Endodermal cell (in vitro differentiated cells): Measurements from ENCODE around the gene BLCAP. TPM values are rescaled to one million over a fixed set of nuclear protein-coding genes. Genes with fewer than 3 reads are reported as not detected.

ENCODE experiments used
- DNase-seq: peaks from one replicate; pipeline ENCODE4 v3.0.0-alpha.2; 2017
- H3K27ac ChIP-seq: 2 replicates; pipeline ENCODE4 v1.5.1; 2013; ENCODE audit warnings: mild to moderate bottlenecking, low read depth, low read length, moderate library complexity
- H3K27me3 ChIP-seq: 2 replicates; pipeline ENCODE4 v1.6.1; 2013; ENCODE audit warnings: mild to moderate bottlenecking, low read length, moderate library complexity; ENCODE audit not compliant: insufficient read depth, control insufficient read depth, poor library complexity, severe bottlenecking
- H3K36me3 ChIP-seq: 2 replicates; pipeline ENCODE4 v1.7.0; 2013; ENCODE audit warnings: mild to moderate bottlenecking, low read length, moderate library complexity; ENCODE audit not compliant: control insufficient read depth, insufficient read depth
- H3K4me1 ChIP-seq: one replicate; pipeline ENCODE4 v1.7.0; 2013; ENCODE audit warnings: low read length; ENCODE audit not compliant: control insufficient read depth, insufficient read depth
- H3K4me3 ChIP-seq: 2 replicates; pipeline ENCODE4 v1.5.1; 2013; ENCODE audit warnings: mild to moderate bottlenecking, low read length, moderate library complexity
- H3K9ac ChIP-seq: 2 replicates; pipeline ENCODE4 v1.6.1; 2013; ENCODE audit warnings: mild to moderate bottlenecking, low read length, moderate library complexity; ENCODE audit not compliant: poor library complexity, severe bottlenecking; ENCODE audit errors: extremely low read depth
- H3K9me3 ChIP-seq: 2 replicates; pipeline ENCODE4 v1.6.1; 2013; ENCODE audit warnings: mild to moderate bottlenecking, low read length, moderate library complexity; ENCODE audit not compliant: control insufficient read depth
- H3K27ac Mint-ChIP-seq: 2 replicates; pipeline ENCODE4 v1.8.0; 2020; ENCODE audit warnings: mixed read lengths
- H3K27me3 Mint-ChIP-seq: 2 replicates; pipeline ENCODE4 v1.8.0; 2021; ENCODE audit warnings: mild to moderate bottlenecking, mixed read lengths; ENCODE audit not compliant: insufficient read depth
- H3K36me3 Mint-ChIP-seq: 2 replicates; pipeline ENCODE4 v1.8.0; 2020; ENCODE audit warnings: low read depth, mixed read lengths
- H3K4me1 Mint-ChIP-seq: 2 replicates; pipeline ENCODE4 v1.8.0; 2020; ENCODE audit warnings: mixed read lengths
- H3K4me3 Mint-ChIP-seq: 2 replicates; pipeline ENCODE4 v1.8.0; 2020; ENCODE audit warnings: mild to moderate bottlenecking, moderate library complexity, mixed read lengths
- H3K9me3 Mint-ChIP-seq: 2 replicates; pipeline ENCODE4 v1.8.0; 2020; ENCODE audit warnings: mild to moderate bottlenecking, mixed read lengths
- WGBS, 2 experiments: methylation state at CpG; one replicate each; pipeline versions ENCODE4 v1.1.5 to v1.1.7; 2013; ENCODE audit warnings: missing lambda C conversion rate in 2 of 2, mixed read lengths in 1 of 2; ENCODE audit not compliant: insufficient coverage in 1 of 2, insufficient read length in 1 of 2; 5-methylcytosine and 5-hydroxymethylcytosine counted together
- total RNA-seq, 2 donors: library from RNA; stranded (reverse); fragmentation: NEBNext Ultra II Directional in 1 of 2; extraction: Animal tissue kit (Norgen Biotek cat#: 25700) in 1 of 2; gene quantifications; 2 replicates in 1 of 2; 3 replicates in 1 of 2; pipeline ENCODE4 v1.2.1, GENCODE V29; 2021
- TF ChIP-seq, protein P1 (sequence below): fragments of 200-600 bp; sonication (generic); conservative IDR thresholded peaks from 2 replicates; pipeline ENCODE4 v1.5.0; 2021; ENCODE audit warnings: antibody characterized with exemption, mild to moderate bottlenecking

BLCAP gene
- total RNA-seq, 2 donors from 2014 or later: 32.5 to 56.5 TPM

DNA sequence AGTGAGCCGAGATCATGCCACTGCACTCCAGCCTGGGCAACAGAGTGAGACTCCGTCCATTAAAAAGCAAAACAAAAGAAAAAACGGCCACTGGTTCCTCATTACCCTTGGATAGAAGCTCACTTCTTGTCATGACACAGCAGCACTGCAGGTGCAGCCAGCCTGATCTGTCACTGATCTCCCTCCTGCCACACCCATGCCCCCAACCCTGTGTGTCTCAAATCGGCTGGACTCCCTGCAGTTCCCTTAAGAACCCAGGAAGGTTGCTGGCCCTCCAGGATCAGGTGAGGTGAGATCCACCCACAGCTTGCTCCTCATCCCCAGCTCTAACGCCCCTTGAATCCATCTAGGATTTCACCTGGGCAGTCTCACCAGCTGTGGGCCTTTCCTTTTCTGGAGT is 32.9 kb downstream of the BLCAP start:
- H3K4me3 ChIP-seq: no peak overlapping the region
- Mint-ChIP-seq H3K27ac (no peak overlapping the region), H3K27me3 (no peaks in the 10 kb centered on the region), H3K4me1 (peaks cover 9% of the 10 kb centered on the region), H3K4me3 (no peak overlapping the region), H3K36me3 (peaks cover 8% of the 10 kb centered on the region), H3K9me3 (peaks cover 2% of the 10 kb centered on the region)
- H3K27ac ChIP-seq: no peak overlapping the region
- H3K9me3 ChIP-seq: peaks cover 8% of the 10 kb centered on the region
- no peak overlapping the region for H3K9ac ChIP-seq
- WGBS, 2 experiments: 83 to 88% methylated on average over 5 of the region's 5 CpGs
- H3K4me1 ChIP-seq: no peaks in the 10 kb centered on the region
- TF ChIP-seq, protein P1, sequence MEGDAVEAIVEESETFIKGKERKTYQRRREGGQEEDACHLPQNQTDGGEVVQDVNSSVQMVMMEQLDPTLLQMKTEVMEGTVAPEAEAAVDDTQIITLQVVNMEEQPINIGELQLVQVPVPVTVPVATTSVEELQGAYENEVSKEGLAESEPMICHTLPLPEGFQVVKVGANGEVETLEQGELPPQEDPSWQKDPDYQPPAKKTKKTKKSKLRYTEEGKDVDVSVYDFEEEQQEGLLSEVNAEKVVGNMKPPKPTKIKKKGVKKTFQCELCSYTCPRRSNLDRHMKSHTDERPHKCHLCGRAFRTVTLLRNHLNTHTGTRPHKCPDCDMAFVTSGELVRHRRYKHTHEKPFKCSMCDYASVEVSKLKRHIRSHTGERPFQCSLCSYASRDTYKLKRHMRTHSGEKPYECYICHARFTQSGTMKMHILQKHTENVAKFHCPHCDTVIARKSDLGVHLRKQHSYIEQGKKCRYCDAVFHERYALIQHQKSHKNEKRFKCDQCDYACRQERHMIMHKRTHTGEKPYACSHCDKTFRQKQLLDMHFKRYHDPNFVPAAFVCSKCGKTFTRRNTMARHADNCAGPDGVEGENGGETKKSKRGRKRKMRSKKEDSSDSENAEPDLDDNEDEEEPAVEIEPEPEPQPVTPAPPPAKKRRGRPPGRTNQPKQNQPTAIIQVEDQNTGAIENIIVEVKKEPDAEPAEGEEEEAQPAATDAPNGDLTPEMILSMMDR: no peak
- DNase-seq: peak; percentile 24
- H3K27me3 ChIP-seq: no peaks in the 10 kb centered on the region
- no peaks in the 10 kb centered on the region for H3K36me3 ChIP-seq

DNA sequence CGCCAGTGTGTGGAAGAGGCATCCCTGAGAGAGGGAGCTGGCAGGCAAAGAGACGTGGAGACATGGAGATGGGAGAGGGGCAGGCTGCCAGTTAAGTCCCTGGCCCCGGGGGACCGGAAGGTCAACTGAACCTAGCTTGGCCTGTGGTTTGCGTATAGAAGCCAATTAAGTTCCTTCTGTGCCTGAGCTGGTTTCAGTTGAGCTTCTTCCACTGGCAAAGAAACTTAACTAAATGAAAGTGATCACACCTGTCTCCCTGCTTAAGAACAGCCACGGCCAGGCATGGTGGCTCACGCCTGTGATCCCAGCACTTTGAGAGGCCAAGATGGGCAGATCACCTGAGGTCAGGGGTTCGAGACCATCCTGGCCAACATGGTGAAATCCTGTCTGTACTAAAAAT is 33.4 kb downstream of the BLCAP start:
- TF ChIP-seq, protein P1: no peak
- DNase-seq: peak; percentile 11
- Histone ChIP-seq H3K9me3 (peaks cover 8% of the 10 kb centered on the region), H3K27ac (no peak overlapping the region), H3K4me1 (no peaks in the 10 kb centered on the region), H3K27me3 (no peaks in the 10 kb centered on the region), H3K36me3 (no peaks in the 10 kb centered on the region), H3K4me3 (no peak overlapping the region), H3K9ac (no peak overlapping the region)
- Mint-ChIP-seq H3K9me3 (peaks cover 2% of the 10 kb centered on the region), H3K27me3 (no peaks in the 10 kb centered on the region), H3K4me3 (no peak overlapping the region), H3K36me3 (peaks cover 8% of the 10 kb centered on the region), H3K27ac (no peak overlapping the region), H3K4me1 (peaks cover 13% of the 10 kb centered on the region)
- 90 to 92% methylated on average over 8 of the region's 8 CpGs for WGBS, 2 experiments

DNA sequence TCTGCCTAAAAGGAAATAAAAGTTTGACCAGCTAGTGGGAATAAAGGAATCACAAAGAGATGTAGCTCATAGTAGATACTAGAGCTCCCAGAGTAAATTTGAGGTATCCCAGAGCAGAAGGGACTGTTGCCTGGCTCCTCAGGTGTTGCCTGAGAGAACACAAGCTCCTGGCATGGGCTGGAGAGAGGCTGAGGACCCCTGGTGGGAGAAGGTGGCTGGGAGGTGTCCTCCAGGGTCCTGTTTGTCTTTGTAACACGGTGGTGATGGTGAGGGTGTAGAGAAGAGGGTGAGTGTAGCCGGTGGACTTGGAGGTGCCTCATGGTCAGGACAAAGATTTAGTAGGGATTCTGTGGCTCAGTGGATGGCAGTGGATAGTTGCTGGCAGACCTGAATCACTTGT is 34.7 kb downstream of the BLCAP start:
- Histone ChIP-seq H3K27me3 (no peaks in the 10 kb centered on the region), H3K9ac (no peak overlapping the region), H3K4me3 (no peak overlapping the region), H3K4me1 (no peaks in the 10 kb centered on the region), H3K27ac (no peak overlapping the region), H3K9me3 (peaks cover 16% of the 10 kb centered on the region), H3K36me3 (no peaks in the 10 kb centered on the region)
- 96 to 100% methylated on average over 1 to 2 of the region's 2 CpGs for WGBS, 2 experiments
- TF ChIP-seq, protein P1: peak; percentile 12
- DNase-seq: peak; percentile 33
- H3K36me3 Mint-ChIP-seq: peaks cover 8% of the 10 kb centered on the region
- no peak overlapping the region for H3K4me3 Mint-ChIP-seq
- no peaks in the 10 kb centered on the region for H3K27me3 Mint-ChIP-seq
- H3K27ac Mint-ChIP-seq: no peak overlapping the region
- peaks cover 2% of the 10 kb centered on the region for H3K9me3 Mint-ChIP-seq
- peaks cover 18% of the 10 kb centered on the region for H3K4me1 Mint-ChIP-seq
